ENCODE measurements around the gene KIF21B.

The KIF21B gene

GRCh38 chr1:201059871-201060555, 36.5 kb upstream of the KIF21B start:
- TF ChIP-seq GATA3 (IDR thresholded peaks at IDR 0.05; ENCODE audit: low read depth, low read length) (no peak), GATA2 (IDR thresholded peaks at IDR 0.05; ENCODE audit: low read depth, low read length) (no peak)

GRCh38 chr1:201059401-201059800, 35.9 kb upstream of the KIF21B start:
- TF ChIP-seq GATA2 (IDR thresholded peaks at IDR 0.05; ENCODE audit: low read depth, low read length): no peak
- no peak for TF ChIP-seq GATA3 (IDR thresholded peaks at IDR 0.05; ENCODE audit: low read depth, low read length)

GRCh38 chr1:201054091-201054543, 30.6 kb upstream of the KIF21B start:
- TF ChIP-seq GATA2 (IDR thresholded peaks at IDR 0.05; ENCODE audit: low read depth, low read length) (no peak), GATA3 (IDR thresholded peaks at IDR 0.05; ENCODE audit: low read depth, low read length) (no peak)

GRCh38 chr1:201053155-201053860, 29.8 kb upstream of the KIF21B start:
- TF ChIP-seq GATA3 (IDR thresholded peaks at IDR 0.05; ENCODE audit: low read depth, low read length): no peak
- TF ChIP-seq GATA2 (IDR thresholded peaks at IDR 0.05; ENCODE audit: low read depth, low read length): no peak

- TF ChIP-seq GATA2 (IDR thresholded peaks at IDR 0.05; ENCODE audit: low read depth, low read length) (no peak), GATA3 (IDR thresholded peaks at IDR 0.05; ENCODE audit: low read depth, low read length) (no peak)
Observed at GRCh38 chr1:201051399-201051798, 27.9 kb upstream of the KIF21B start.

- no peak for TF ChIP-seq GATA3 (IDR thresholded peaks at IDR 0.05; ENCODE audit: low read depth, low read length)
- no peak for TF ChIP-seq GATA2 (IDR thresholded peaks at IDR 0.05; ENCODE audit: low read depth, low read length)
Observed at GRCh38 chr1:201050515-201051277, 27.2 kb upstream of the KIF21B start.

GRCh38 chr1:201049248-201049831, 25.8 kb upstream of the KIF21B start:
- TF ChIP-seq GATA2 (IDR thresholded peaks at IDR 0.05; ENCODE audit: low read depth, low read length) (peak; percentile 64), GATA3 (IDR thresholded peaks at IDR 0.05; ENCODE audit: low read depth, low read length) (no peak)

GRCh38 chr1:201048521-201048920, 25.0 kb upstream of the KIF21B start:
- TF ChIP-seq GATA2 (IDR thresholded peaks at IDR 0.05; ENCODE audit: low read depth, low read length) (no peak), GATA3 (IDR thresholded peaks at IDR 0.05; ENCODE audit: low read depth, low read length) (no peak)

- no peak for TF ChIP-seq GATA3 (IDR thresholded peaks at IDR 0.05; ENCODE audit: low read depth, low read length)
- no peak for TF ChIP-seq GATA2 (IDR thresholded peaks at IDR 0.05; ENCODE audit: low read depth, low read length)
Observed at GRCh38 chr1:201044119-201044518, 20.6 kb upstream of the KIF21B start.

- no peak for TF ChIP-seq GATA3 (IDR thresholded peaks at IDR 0.05; ENCODE audit: low read depth, low read length)
- TF ChIP-seq GATA2 (IDR thresholded peaks at IDR 0.05; ENCODE audit: low read depth, low read length): no peak
Observed at GRCh38 chr1:201042779-201043461, 19.4 kb upstream of the KIF21B start.

GRCh38 chr1:201041011-201041410, 17.5 kb upstream of the KIF21B start:
- TF ChIP-seq GATA3 (IDR thresholded peaks at IDR 0.05; ENCODE audit: low read depth, low read length) (no peak), GATA2 (IDR thresholded peaks at IDR 0.05; ENCODE audit: low read depth, low read length) (no peak)

- no peak for TF ChIP-seq GATA3 (IDR thresholded peaks at IDR 0.05; ENCODE audit: low read depth, low read length)
- no peak for TF ChIP-seq GATA2 (IDR thresholded peaks at IDR 0.05; ENCODE audit: low read depth, low read length)
Observed at GRCh38 chr1:201039876-201040275, 16.4 kb upstream of the KIF21B start.

- TF ChIP-seq GATA3 (IDR thresholded peaks at IDR 0.05; ENCODE audit: low read depth, low read length) (no peak), GATA2 (IDR thresholded peaks at IDR 0.05; ENCODE audit: low read depth, low read length) (no peak)
Observed at GRCh38 chr1:201039418-201039817, 15.9 kb upstream of the KIF21B start.

Measured in SH-SY5Y (cell line).